ENCODE data around the gene ICAM3. TPM values are rescaled to one million over a fixed set of nuclear protein-coding genes. Genes with fewer than 3 reads are reported as not detected.
A peak's percentile ranks its signal among the peaks of the same experiment; 100 is the strongest.

Gene ICAM3
- total and polyA plus RNA-seq, 10 of the 15 experiments (the other 5 are each of a cell fraction or from before 2014, with no cell fraction given) = 5.5 to 152 (median 90.7) TPM

DNA sequence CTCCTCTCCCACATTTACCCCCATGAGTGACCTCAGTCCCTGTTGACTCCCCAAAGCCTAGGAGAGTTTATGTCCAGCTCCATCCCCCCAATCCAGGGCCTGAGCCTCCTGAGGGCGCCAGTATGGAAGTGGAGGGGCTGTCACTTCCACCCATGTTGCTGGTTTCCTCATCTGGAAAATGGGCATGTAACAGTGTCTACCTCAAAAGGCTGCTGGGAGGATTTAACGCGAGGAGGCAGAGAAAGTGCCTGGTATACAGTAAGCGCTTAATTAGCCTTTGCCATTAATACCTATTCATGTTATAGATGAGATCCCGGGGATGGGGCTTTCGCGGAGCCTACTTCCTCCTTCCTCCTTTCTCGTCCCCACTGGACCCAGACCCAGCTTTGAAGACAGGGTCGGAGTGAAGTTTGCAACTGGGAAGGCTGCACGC, 40.5 kb upstream of the ICAM3 start (continued):
- TF ChIP-seq, protein P1, sequence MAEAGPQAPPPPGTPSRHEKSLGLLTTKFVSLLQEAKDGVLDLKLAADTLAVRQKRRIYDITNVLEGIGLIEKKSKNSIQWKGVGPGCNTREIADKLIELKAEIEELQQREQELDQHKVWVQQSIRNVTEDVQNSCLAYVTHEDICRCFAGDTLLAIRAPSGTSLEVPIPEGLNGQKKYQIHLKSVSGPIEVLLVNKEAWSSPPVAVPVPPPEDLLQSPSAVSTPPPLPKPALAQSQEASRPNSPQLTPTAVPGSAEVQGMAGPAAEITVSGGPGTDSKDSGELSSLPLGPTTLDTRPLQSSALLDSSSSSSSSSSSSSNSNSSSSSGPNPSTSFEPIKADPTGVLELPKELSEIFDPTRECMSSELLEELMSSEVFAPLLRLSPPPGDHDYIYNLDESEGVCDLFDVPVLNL (IDR thresholded peaks at IDR 0.05; ENCODE audit: low read depth, low read length) = no peak
- TF ChIP-seq NFXL1 (IDR thresholded peaks at IDR 0.05; ENCODE audit: borderline replicate concordance) (no peak), IRF4 (IDR thresholded peaks at IDR 0.05; ENCODE audit: low read depth, low read length) (no peak), IKZF2 (IDR thresholded peaks at IDR 0.05) (peak; percentile 17 to 27; a peak in 1 of 4 replicates), EED (IDR thresholded peaks at IDR 0.05; ENCODE audit: low read depth) (no peak; the same call in 1 of the 2 replicates), EP300 (IDR thresholded peaks at IDR 0.05; ENCODE audit: borderline replicate concordance in 1 of 2, control insufficient read depth in 1 of 2, low read depth in 2 of 2, low read length in 2 of 2) (no peak), TCF3 (IDR thresholded peaks at IDR 0.05; ENCODE audit: borderline replicate concordance, insufficient read depth, low read depth, low read length) (no peak), SPI1 (IDR thresholded peaks at IDR 0.05; ENCODE audit: borderline replicate concordance, insufficient read depth, low read depth, low read length) (no peak), KLF5 (IDR thresholded peaks at IDR 0.05; ENCODE audit: partially characterized antibody) (no peak), NFIC (IDR thresholded peaks at IDR 0.05; ENCODE audit: low read depth, low read length) (no peak), MEF2A (IDR thresholded peaks at IDR 0.05; ENCODE audit: insufficient read depth, low read depth, low read length) (no peak), CBX5 (IDR thresholded peaks at IDR 0.05; ENCODE audit: low read depth) (no peak), RFX5 (IDR thresholded peaks at IDR 0.05; ENCODE audit: low read depth, low read length) (no peak), TCF7 (IDR thresholded peaks at IDR 0.05; ENCODE audit: borderline replicate concordance) (no peak), ZBTB4 (CRISPR knock-in tag; IDR thresholded peaks at IDR 0.05) (no peak), SMAD5 (IDR thresholded peaks at IDR 0.05; ENCODE audit: low read depth) (no peak), GATAD2B (conservative IDR thresholded peaks at IDR 0.05; ENCODE audit: low read depth) (0 out of 2 replicates have a peak, but pooled peaks have one; percentile 51), CHD4 (IDR thresholded peaks at IDR 0.05) (no peak), BMI1 (IDR thresholded peaks at IDR 0.05; ENCODE audit: borderline replicate concordance) (0 out of 2 replicates have a peak, but pooled peaks have one; percentile 24), SMC3 (IDR thresholded peaks at IDR 0.05; ENCODE audit: borderline replicate concordance, low read length) (no peak), MYC (IDR thresholded peaks at IDR 0.05; ENCODE audit: insufficient read depth, insufficient read length, insufficient replicate concordance, low read length, severe bottlenecking) (no peak), REST (IDR thresholded peaks at IDR 0.05; ENCODE audit: low read depth, low read length) (no peak), RELA (IDR thresholded peaks at IDR 0.05; ENCODE audit: borderline replicate concordance, partially characterized antibody) (no peak), DPF2 (IDR thresholded peaks at IDR 0.05) (peak; percentile 36)
